ENCODE measurements around the gene CLCN4.

GRCh38 chrX:10143071-10143983 is 13.4 kb upstream of the CLCN4 start:
- TF ChIP-seq CTCF (IDR thresholded peaks at IDR 0.05): no peak
- no peak for TF ChIP-seq ZFX (IDR thresholded peaks at IDR 0.05; ENCODE audit: borderline replicate concordance)

Measured in 22Rv1 (cell line).